GM12878 (cell line): Measurements from ENCODE around the gene EFNA3.

Experiments
- BRCA1 ChIP-seq: IDR thresholded peaks from 2 replicates; pipeline ENCODE4 v1.6.1; 2011; ENCODE audit warnings: low read depth, low read length, improper control_type of control experiment
- CHD2 ChIP-seq: IDR thresholded peaks from 2 replicates; pipeline ENCODE4 v1.6.1; 2011; ENCODE audit warnings: low read depth, low read length, improper control_type of control experiment, borderline replicate concordance
- CREB1 ChIP-seq: IDR thresholded peaks from 2 replicates; pipeline ENCODE4 v1.6.1; 2012; ENCODE audit warnings: low read depth, mild to moderate bottlenecking, inconsistent platforms
- EP300 ChIP-seq, 2 experiments: fragments of 150-350 bp in 1 of 2; IDR thresholded peaks; 2 replicates each; pipeline ENCODE4 v1.6.1; 2011 to 2012; ENCODE audit warnings: low read depth in 2 of 2, low read length in 2 of 2, borderline replicate concordance in 1 of 2, improper control_type of control experiment in 1 of 2, inconsistent platforms in 1 of 2; ENCODE audit not compliant: control insufficient read depth in 1 of 2
- ESRRA ChIP-seq: IDR thresholded peaks from 2 replicates; pipeline ENCODE4 v1.6.1; 2012; ENCODE audit warnings: mild to moderate bottlenecking, low read length, improper control_type of control experiment
- EZH2 ChIP-seq: IDR thresholded peaks from 2 replicates; pipeline ENCODE4 v1.6.1; 2012; ENCODE audit warnings: low read depth, mild to moderate bottlenecking, control low read depth, inconsistent platforms, low read length, borderline replicate concordance; ENCODE audit not compliant: control insufficient read depth
- POLR2A ChIP-seq: IDR thresholded peaks from 2 replicates; pipeline ENCODE4 v1.6.1; 2011; ENCODE audit warnings: low read depth, mild to moderate bottlenecking, low read length
- SMAD1 ChIP-seq: fragments of 450-650 bp; IDR thresholded peaks from 2 replicates; pipeline ENCODE4 v1.6.1; 2018; ENCODE audit warnings: mild to moderate bottlenecking, low read depth; ENCODE audit not compliant: partially characterized antibody
- TF ChIP-seq, protein P1 (sequence below), 3 experiments: IDR thresholded peaks in 2 of 3; conservative IDR thresholded peaks in 1 of 3; 2 replicates each; pipeline ENCODE4 v1.5.1; 2011; ENCODE audit warnings: low read depth in 3 of 3, low read length in 3 of 3, mild to moderate bottlenecking in 3 of 3, control low read depth in 2 of 3, moderate library complexity in 2 of 3, inconsistent platforms in 1 of 3, mixed read lengths in 1 of 3; ENCODE audit not compliant: control insufficient read depth in 2 of 3, insufficient read depth in 1 of 3; ENCODE audit errors: extremely low read depth in 1 of 3
- TF ChIP-seq, protein P2 (sequence below): IDR thresholded peaks from 2 replicates; pipeline ENCODE4 v1.6.1; 2012; ENCODE audit warnings: low read length, inconsistent platforms
- TF ChIP-seq, protein P3 (sequence below): IDR thresholded peaks from 2 replicates; pipeline ENCODE4 v1.6.1; 2011; ENCODE audit warnings: mild to moderate bottlenecking, low read depth, low read length, moderate library complexity; ENCODE audit not compliant: insufficient replicate concordance

DNA sequence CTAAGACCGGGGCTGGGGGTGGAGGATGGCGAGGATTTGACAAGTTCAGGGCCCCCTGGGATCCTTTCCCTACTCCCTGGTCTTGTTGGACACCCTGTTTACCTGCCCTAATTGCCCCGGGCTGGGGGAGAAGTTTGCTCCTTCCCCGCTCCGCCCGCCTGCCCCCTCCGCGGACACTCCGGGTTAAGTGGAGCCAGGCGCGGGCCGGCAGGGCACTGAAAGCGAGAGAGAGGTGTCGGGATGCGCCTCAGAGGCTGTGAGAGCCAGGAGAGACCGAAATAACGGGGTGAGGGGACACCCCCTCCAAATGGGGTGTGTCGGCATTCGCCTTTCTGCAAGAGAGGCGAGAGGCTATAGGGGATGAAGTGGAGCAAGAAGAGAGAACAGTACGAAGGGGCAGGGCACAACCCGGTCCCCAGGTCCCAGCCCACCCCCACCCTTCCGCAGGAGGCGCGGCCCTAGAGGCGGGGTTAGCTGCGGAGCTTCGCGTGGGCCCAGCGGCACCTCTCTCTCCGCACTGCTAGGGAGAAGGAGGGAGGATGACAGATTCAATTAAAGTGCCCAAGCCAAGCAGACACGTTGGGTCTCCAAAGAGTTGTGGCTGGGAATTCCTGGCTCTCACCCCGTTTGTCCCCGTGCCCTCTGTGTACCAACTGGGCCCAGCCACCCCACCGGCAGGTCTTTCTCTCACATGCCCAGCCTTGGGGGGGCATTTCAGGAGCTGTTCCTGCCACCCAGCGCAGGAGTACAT, 3.8 kb downstream of the EFNA3 start:
- TF ChIP-seq, protein P1, sequence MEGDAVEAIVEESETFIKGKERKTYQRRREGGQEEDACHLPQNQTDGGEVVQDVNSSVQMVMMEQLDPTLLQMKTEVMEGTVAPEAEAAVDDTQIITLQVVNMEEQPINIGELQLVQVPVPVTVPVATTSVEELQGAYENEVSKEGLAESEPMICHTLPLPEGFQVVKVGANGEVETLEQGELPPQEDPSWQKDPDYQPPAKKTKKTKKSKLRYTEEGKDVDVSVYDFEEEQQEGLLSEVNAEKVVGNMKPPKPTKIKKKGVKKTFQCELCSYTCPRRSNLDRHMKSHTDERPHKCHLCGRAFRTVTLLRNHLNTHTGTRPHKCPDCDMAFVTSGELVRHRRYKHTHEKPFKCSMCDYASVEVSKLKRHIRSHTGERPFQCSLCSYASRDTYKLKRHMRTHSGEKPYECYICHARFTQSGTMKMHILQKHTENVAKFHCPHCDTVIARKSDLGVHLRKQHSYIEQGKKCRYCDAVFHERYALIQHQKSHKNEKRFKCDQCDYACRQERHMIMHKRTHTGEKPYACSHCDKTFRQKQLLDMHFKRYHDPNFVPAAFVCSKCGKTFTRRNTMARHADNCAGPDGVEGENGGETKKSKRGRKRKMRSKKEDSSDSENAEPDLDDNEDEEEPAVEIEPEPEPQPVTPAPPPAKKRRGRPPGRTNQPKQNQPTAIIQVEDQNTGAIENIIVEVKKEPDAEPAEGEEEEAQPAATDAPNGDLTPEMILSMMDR (IDR thresholded peaks at IDR 0.05 in 2 of 3, conservative IDR thresholded peaks at IDR 0.05 in 1 of 3; ENCODE audit: control insufficient read depth in 2 of 3, extremely low read depth in 1 of 3, insufficient read depth in 1 of 3, low read depth in 3 of 3, low read length in 3 of 3) = no peak
- no peak for TF ChIP-seq ESRRA
- no peak for TF ChIP-seq SMAD1
- no peak for TF ChIP-seq POLR2A
- TF ChIP-seq CHD2 = no peak
- TF ChIP-seq, protein P2, sequence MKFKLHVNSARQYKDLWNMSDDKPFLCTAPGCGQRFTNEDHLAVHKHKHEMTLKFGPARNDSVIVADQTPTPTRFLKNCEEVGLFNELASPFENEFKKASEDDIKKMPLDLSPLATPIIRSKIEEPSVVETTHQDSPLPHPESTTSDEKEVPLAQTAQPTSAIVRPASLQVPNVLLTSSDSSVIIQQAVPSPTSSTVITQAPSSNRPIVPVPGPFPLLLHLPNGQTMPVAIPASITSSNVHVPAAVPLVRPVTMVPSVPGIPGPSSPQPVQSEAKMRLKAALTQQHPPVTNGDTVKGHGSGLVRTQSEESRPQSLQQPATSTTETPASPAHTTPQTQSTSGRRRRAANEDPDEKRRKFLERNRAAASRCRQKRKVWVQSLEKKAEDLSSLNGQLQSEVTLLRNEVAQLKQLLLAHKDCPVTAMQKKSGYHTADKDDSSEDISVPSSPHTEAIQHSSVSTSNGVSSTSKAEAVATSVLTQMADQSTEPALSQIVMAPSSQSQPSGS = no peak
- no peak for TF ChIP-seq CREB1
- TF ChIP-seq, protein P3, sequence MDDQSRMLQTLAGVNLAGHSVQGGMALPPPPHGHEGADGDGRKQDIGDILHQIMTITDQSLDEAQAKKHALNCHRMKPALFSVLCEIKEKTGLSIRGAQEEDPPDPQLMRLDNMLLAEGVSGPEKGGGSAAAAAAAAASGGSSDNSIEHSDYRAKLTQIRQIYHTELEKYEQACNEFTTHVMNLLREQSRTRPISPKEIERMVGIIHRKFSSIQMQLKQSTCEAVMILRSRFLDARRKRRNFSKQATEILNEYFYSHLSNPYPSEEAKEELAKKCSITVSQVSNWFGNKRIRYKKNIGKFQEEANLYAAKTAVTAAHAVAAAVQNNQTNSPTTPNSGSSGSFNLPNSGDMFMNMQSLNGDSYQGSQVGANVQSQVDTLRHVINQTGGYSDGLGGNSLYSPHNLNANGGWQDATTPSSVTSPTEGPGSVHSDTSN = no peak
- no peak for TF ChIP-seq EZH2
- TF ChIP-seq BRCA1 = no peak
- no peak for TF ChIP-seq EP300 (IDR thresholded peaks at IDR 0.05; ENCODE audit: borderline replicate concordance in 1 of 2, control insufficient read depth in 1 of 2, low read depth in 2 of 2, low read length in 2 of 2)
